OCI-LY3 (cell line): ENCODE data around the gene SRGAP1.

Experiments used
- H2AFZ ChIP-seq: fragments of 200-600, 300-600 bp; shearing (Covaris generic); 2 replicates; pipeline ENCODE4 v1.6.0; 2014; ENCODE audit warnings: antibody characterized with exemption, low read depth, low read length
- H3K27ac ChIP-seq: fragments of 200-600, 300-600 bp; sonication (generic); 2 replicates; pipeline ENCODE4 v1.5.1; 2014; ENCODE audit warnings: mild to moderate bottlenecking, low read length, moderate library complexity, mixed read lengths
- H3K27me3 ChIP-seq: fragments of 200-600, 300-600 bp; sonication (generic); 2 replicates; pipeline ENCODE4 v1.6.1; 2014; ENCODE audit warnings: low read depth, low read length, mixed read lengths
- H3K36me3 ChIP-seq: fragments of 200-600, 300-600 bp; sonication (generic); replicated peaks from 2 replicates; pipeline ENCODE3; 2014; ENCODE audit warnings: low read depth, low read length, mixed read lengths
- H3K4me1 ChIP-seq: fragments of 300-600, 200-600 bp; sonication (generic); 2 replicates; pipeline ENCODE4 v1.6.1; 2014; ENCODE audit warnings: low read length, mixed read lengths
- H3K4me2 ChIP-seq: fragments of 200-600, 300-600 bp; sonication (generic); 2 replicates; pipeline ENCODE4 v1.6.1; 2014; ENCODE audit warnings: low read length, mixed read lengths
- H3K4me3 ChIP-seq: fragments of 300-600, 200-600 bp; sonication (generic); 2 replicates; pipeline ENCODE4 v1.5.1; 2014; ENCODE audit warnings: antibody characterized with exemption, mild to moderate bottlenecking, low read length, moderate library complexity
- H3K79me2 ChIP-seq: fragments of 300-600, 200-600 bp; shearing (Covaris generic); 2 replicates; pipeline ENCODE4 v1.6.1; 2014; ENCODE audit warnings: mild to moderate bottlenecking, low read length, mixed read lengths
- H3K9ac ChIP-seq: fragments of 300-600, 200-600 bp; shearing (Covaris generic); 2 replicates; pipeline ENCODE4 v1.6.0; 2014; ENCODE audit warnings: mild to moderate bottlenecking, low read length, moderate library complexity
- H3K9me3 ChIP-seq: fragments of 200-600, 300-600 bp; shearing (Covaris generic); 2 replicates; pipeline ENCODE4 v1.6.1; 2014; ENCODE audit warnings: low read length, mixed read lengths; ENCODE audit not compliant: insufficient read depth
- H4K20me1 ChIP-seq: fragments of 200-600, 300-600 bp; sonication (generic); 2 replicates; pipeline ENCODE4 v1.6.1; 2016; ENCODE audit warnings: low read length, mixed read lengths; ENCODE audit not compliant: insufficient read depth
- EZH2phosphoT487 ChIP-seq: fragments of 200-600 bp; shearing (Covaris generic); IDR thresholded peaks from 2 replicates; pipeline ENCODE4 v1.6.1; 2018; ENCODE audit warnings: antibody characterized with exemption, mixed run types, low read depth
- TF ChIP-seq, protein P1 (sequence below): fragments of 200-600, 300-600 bp; sonication (generic); IDR thresholded peaks from 2 replicates; pipeline ENCODE4 v1.5.1; 2014; ENCODE audit warnings: antibody characterized with exemption, low read length, low read depth

Gene SRGAP1

GRCh38 chr12:63843254-63843720 lies 1.2 kb upstream of the SRGAP1 start:
- no peaks in the 10 kb centered on the region for H4K20me1 ChIP-seq
- H3K27ac ChIP-seq: no peak overlapping the region; the same call in 1 of the 2 replicates
- H3K9me3 ChIP-seq: no peaks in the 10 kb centered on the region
- H3K4me2 ChIP-seq: peak overlapping the region; percentile 81
- H3K79me2 ChIP-seq: no peaks in the 10 kb centered on the region
- H3K9ac ChIP-seq: peak overlapping the region; percentile 77
- no peak for TF ChIP-seq EZH2phosphoT487
- TF ChIP-seq, protein P1, sequence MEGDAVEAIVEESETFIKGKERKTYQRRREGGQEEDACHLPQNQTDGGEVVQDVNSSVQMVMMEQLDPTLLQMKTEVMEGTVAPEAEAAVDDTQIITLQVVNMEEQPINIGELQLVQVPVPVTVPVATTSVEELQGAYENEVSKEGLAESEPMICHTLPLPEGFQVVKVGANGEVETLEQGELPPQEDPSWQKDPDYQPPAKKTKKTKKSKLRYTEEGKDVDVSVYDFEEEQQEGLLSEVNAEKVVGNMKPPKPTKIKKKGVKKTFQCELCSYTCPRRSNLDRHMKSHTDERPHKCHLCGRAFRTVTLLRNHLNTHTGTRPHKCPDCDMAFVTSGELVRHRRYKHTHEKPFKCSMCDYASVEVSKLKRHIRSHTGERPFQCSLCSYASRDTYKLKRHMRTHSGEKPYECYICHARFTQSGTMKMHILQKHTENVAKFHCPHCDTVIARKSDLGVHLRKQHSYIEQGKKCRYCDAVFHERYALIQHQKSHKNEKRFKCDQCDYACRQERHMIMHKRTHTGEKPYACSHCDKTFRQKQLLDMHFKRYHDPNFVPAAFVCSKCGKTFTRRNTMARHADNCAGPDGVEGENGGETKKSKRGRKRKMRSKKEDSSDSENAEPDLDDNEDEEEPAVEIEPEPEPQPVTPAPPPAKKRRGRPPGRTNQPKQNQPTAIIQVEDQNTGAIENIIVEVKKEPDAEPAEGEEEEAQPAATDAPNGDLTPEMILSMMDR: no peak
- H3K4me1 ChIP-seq: peaks cover 8% of the 10 kb centered on the region
- no peaks in the 10 kb centered on the region; the same call in 1 of the 2 replicates for H3K27me3 ChIP-seq
- H3K36me3 ChIP-seq: no peaks in the 10 kb centered on the region
- peak overlapping the region; percentile 83 for H3K4me3 ChIP-seq
- peak overlapping the region; percentile 84 for H2AFZ ChIP-seq

- Histone ChIP-seq H3K27ac (peak overlapping the region; percentile 39), H3K4me3 (peak overlapping the region; percentile 83), H3K4me2 (peak overlapping the region; percentile 81), H4K20me1 (no peaks in the 10 kb centered on the region), H2AFZ (peak overlapping the region; percentile 88), H3K4me1 (peaks cover 8% of the 10 kb centered on the region), H3K36me3 (no peaks in the 10 kb centered on the region), H3K9ac (peak overlapping the region; percentile 77), H3K79me2 (no peaks in the 10 kb centered on the region), H3K9me3 (no peaks in the 10 kb centered on the region), H3K27me3 (no peaks in the 10 kb centered on the region; the same call in 1 of the 2 replicates)
- TF ChIP-seq EZH2phosphoT487: no peak
- TF ChIP-seq, protein P1: peak; percentile 87
Measured at GRCh38 chr12:63843721-63844390, 644 bp upstream of the SRGAP1 start.

- Histone ChIP-seq H3K4me1 (peaks cover 8% of the 10 kb centered on the region), H3K27me3 (no peaks in the 10 kb centered on the region; the same call in 1 of the 2 replicates), H3K36me3 (no peaks in the 10 kb centered on the region), H3K4me2 (peak overlapping the region; percentile 81), H3K27ac (no peak overlapping the region), H4K20me1 (no peaks in the 10 kb centered on the region), H2AFZ (no peak overlapping the region), H3K4me3 (no peak overlapping the region), H3K79me2 (no peaks in the 10 kb centered on the region), H3K9me3 (no peaks in the 10 kb centered on the region), H3K9ac (no peak overlapping the region)
- TF ChIP-seq, protein P1: no peak
- no peak for TF ChIP-seq EZH2phosphoT487
Measured at GRCh38 chr12:63845726-63846125, 1.2 kb downstream of the SRGAP1 start.

DNA sequence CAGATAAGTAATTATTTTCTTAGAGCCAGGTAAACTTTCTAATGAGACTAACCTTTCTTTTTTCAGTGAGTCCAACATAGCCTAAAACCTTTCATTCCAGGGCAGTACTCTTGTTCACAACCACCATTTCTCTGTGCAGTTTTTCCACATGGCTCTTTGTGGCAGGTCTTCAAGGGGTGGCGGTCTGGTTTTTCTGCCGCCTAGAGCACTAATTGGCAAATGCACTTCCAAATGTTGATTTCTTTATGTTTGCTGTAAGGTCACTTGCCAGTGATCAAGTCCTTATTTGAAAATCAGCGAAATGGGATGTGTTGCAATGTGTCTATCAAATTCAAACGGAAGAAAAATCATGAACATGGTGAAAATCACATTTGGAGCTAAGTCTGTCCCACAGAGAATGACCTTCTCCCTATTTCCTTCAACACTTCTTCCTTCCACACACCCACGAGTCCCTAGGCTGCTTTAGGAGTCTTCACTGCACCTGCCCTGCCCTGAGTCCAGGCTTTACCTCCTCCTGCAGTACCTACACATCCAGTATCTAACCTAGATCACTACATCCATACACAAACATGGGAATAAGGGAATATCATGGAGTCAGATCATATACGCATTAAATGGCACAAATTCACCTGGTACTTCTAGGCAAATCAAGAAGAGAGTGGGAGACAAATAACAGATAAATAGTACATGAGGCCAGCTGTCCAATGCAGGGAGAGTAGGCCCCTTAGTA lies 1.9 kb downstream of the SRGAP1 start:
- H3K36me3 ChIP-seq: no peaks in the 10 kb centered on the region
- no peaks in the 10 kb centered on the region for H3K9me3 ChIP-seq
- H3K4me1 ChIP-seq: peaks cover 8% of the 10 kb centered on the region
- no peak overlapping the region for H3K9ac ChIP-seq
- H3K27ac ChIP-seq: no peak overlapping the region
- H3K4me2 ChIP-seq: no peak overlapping the region; the same call in 1 of the 2 replicates
- no peaks in the 10 kb centered on the region; the same call in 1 of the 2 replicates for H3K27me3 ChIP-seq
- no peaks in the 10 kb centered on the region for H3K79me2 ChIP-seq
- no peak overlapping the region for H3K4me3 ChIP-seq
- H2AFZ ChIP-seq: no peak overlapping the region
- no peaks in the 10 kb centered on the region for H4K20me1 ChIP-seq
- TF ChIP-seq EZH2phosphoT487: no peak
